SH-SY5Y (cell line): Measurements from ENCODE around the gene RBM39.

Experiments
- GATA2 ChIP-seq: IDR thresholded peaks from 2 replicates; pipeline ENCODE4 v1.6.1; 2011; ENCODE audit warnings: mild to moderate bottlenecking, low read depth, low read length
- GATA3 ChIP-seq: IDR thresholded peaks from 2 replicates; pipeline ENCODE4 v1.6.1; 2011; ENCODE audit warnings: low read depth, mild to moderate bottlenecking, low read length, moderate library complexity

Gene RBM39

GRCh38 chr20:35700625-35701148, 41.4 kb downstream of the RBM39 start:
- no peak for TF ChIP-seq GATA2
- no peak for TF ChIP-seq GATA3

DNA sequence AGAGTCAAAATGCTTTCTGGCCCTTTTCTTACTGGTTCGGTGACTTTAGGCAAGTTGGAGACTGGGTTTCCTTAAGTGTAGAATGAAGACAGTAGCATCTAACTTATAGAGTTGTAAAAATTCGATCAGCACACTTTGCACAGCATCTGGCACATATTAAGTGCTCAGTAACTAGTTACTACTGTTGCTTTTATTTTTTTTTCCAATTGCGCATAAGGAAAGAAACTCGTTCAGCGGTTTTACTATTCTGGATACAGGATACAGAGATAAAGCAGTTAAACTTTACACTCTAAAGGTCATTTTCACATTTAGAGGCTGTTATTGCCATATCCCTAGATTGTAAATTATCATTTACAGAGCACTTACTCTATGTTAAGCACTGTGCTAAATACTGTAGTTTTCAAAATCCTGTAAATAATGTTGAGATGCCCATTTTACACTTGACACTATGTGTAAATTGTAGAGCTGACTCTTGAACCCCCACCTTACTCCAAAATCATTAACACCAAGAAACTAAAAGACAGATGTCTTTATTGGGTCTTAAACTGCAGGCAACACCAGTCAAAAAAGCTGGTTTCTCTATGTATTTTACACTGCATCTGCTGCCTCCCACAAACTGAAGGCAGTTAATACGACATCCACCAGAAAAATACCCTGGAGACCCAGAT, 42.0 kb downstream of the RBM39 start:
- TF ChIP-seq GATA3 (no peak), GATA2 (no peak)

DNA sequence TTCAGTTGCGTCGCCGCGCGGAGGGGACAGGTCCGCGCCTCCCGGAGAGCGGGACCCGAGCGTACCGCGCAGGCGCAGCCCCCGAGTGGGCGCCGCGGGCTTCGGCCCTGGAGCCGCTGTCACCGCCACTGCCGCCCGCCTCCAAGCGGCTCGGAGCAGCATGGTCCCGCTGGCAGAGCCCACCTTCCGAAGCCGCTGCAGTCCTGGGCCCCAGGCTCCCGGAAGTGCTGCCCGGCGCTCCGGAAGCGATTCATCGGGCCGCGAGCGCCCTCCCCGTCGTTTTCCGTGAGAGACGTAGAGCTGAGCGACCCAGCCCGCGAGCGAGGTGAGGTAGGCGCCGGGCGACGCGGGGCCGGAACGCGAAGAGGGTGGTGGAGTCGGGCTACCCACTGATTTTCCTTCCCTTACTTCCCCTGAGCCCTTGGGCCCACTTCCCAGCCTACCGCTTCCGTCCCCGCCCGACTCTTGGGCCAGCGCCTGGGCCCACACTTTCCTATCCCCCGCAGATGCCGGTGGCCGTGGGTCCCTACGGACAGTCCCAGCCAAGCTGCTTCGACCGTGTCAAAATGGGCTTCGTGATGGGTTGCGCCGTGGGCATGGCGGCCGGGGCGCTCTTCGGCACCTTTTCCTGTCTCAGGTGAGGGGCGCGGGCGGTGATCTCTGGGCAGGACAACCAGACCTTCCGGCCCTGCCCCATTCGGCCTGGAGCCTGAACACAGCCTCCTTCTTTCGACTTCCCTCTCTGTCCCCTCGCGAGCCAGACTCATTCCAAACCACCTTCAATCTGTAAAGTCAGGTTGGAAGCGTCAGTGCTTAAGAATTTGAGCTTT, 42.7 kb downstream of the RBM39 start, which contains the start of the genes NFS1 and ROMO1:
Gene NFS1 (minus strand): TSS at position 226 of the 830 bp plus-strand sequence. CDS start 64 bp downstream, at position 162.
Gene ROMO1 (plus strand): TSS at position 279 of the 830 bp plus-strand sequence. CDS start 228 bp downstream, at position 507.
- TF ChIP-seq GATA3 (no peak), GATA2 (no peak)

GRCh38 chr20:35698298-35699126, 43.5 kb downstream of the RBM39 start:
- no peak for TF ChIP-seq GATA3
- TF ChIP-seq GATA2 = no peak

- TF ChIP-seq GATA3 (no peak), GATA2 (no peak)
Measured at GRCh38 chr20:35697696-35698297, 44.3 kb downstream of the RBM39 start.

DNA sequence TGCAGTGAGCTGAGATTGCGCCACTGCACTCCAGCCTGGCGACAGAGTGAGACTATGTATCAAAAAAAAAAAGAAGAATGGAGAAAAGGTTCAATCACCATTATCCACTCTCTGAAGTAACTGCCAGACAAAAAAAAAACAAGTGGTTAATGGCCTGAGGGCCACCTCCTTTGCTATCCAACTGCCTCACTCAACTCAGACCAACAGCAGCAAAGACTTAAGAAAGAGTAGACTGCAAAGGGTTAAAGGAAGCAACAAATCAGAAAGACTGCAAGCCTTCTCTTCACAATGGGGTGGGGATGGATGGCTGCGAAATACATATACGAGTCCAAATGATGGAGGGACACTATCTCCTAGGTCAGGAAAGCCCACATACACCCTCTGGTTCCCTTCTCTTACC, 46.1 kb downstream of the RBM39 start:
- TF ChIP-seq GATA2 (no peak), GATA3 (no peak)

- TF ChIP-seq GATA2 = no peak
- no peak for TF ChIP-seq GATA3
Measured at GRCh38 chr20:35695245-35695749, 46.8 kb downstream of the RBM39 start.

DNA sequence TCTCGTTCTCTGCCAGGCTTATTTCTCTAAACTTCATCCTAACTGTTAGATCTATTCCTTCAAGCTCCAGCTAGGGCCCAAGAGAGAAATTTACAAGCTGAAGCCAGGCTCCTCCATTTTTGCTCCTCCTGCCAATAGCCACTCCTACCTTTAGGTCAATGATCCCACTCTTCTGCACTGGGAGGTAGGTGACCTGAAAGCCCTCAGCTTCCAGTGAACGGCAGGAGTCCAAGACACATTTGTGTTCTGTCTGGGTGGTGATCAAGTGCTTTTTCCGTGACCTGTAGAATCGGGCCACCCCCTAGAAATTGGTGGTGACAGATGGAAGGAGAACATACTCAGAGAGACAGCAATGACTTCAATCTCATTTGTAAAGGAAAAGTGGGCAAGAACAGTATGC, 51.8 kb downstream of the RBM39 start:
- TF ChIP-seq GATA2 = no peak
- TF ChIP-seq GATA3 = no peak

GRCh38 chr20:35681960-35682359, 60.1 kb downstream of the RBM39 start:
- TF ChIP-seq GATA3 (no peak), GATA2 (no peak)

GRCh38 chr20:35680452-35681183, 61.4 kb downstream of the RBM39 start:
- TF ChIP-seq GATA3 (no peak), GATA2 (no peak)

GRCh38 chr20:35674921-35675320, 67.1 kb downstream of the RBM39 start:
- TF ChIP-seq GATA2 (no peak), GATA3 (no peak)

DNA sequence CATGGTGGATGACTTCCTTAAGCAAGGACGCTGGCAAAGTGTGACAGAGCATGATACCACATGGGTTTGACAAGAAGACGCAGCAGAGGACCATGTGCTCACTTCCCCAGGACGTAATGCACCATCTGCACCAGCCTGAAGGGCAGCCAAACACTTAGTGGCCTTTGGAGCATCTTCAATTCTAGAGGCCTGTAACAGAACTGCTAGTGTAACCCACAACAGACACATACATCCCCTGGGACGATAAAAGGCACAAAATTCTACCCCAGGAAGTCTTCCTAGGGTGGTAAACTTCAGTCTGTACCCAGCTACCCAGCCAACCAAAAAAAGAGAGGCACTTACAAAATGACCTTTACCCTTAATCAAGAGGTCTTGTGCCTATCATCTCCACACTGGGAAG, 68.2 kb downstream of the RBM39 start:
- no peak for TF ChIP-seq GATA3
- TF ChIP-seq GATA2 = no peak

- no peak for TF ChIP-seq GATA2
- TF ChIP-seq GATA3 = no peak
Measured at GRCh38 chr20:35669681-35670080, 72.4 kb downstream of the RBM39 start.

- no peak for TF ChIP-seq GATA3
- TF ChIP-seq GATA2 = no peak
Measured at GRCh38 chr20:35669221-35669620, 72.8 kb downstream of the RBM39 start.
